Neural cell (in vitro differentiated cells): Measurements from ENCODE around the gene EXD3. TPM values are rescaled to one million over a fixed set of nuclear protein-coding genes. Genes with fewer than 3 reads are reported as not detected.

ENCODE experiments used
- H2AFZ ChIP-seq: fragments of 200-600, 300-800 bp; sonication (generic), shearing (Covaris generic); 2 replicates; pipeline ENCODE4 v1.6.0; 2014; ENCODE audit warnings: low read depth, mild to moderate bottlenecking, antibody characterized with exemption, low read length, moderate library complexity
- H3F3A ChIP-seq: fragments of 200-600 bp; shearing (Covaris generic); 2 replicates; pipeline ENCODE4 v1.6.1; 2016; ENCODE audit warnings: mild to moderate bottlenecking, moderate library complexity, mixed read lengths, antibody characterized with exemption, low read length; ENCODE audit not compliant: insufficient read depth, poor library complexity, severe bottlenecking
- H3K27ac ChIP-seq: fragments of 200-600, 300-800 bp; sonication (generic), shearing (Covaris generic); 2 replicates; pipeline ENCODE4 v1.5.1; 2014; ENCODE audit warnings: mild to moderate bottlenecking, low read length, moderate library complexity
- H3K27me3 ChIP-seq: fragments of 300-800, 200-600 bp; sonication (generic), shearing (Covaris generic); 2 replicates; pipeline ENCODE4 v1.6.0; 2014; ENCODE audit warnings: mild to moderate bottlenecking, low read depth, low read length, moderate library complexity; ENCODE audit not compliant: insufficient read depth
- H3K36me3 ChIP-seq: fragments of 300-800, 200-600 bp; sonication (generic), shearing (Covaris generic); 2 replicates; pipeline ENCODE4 v1.5.1; 2014; ENCODE audit warnings: mild to moderate bottlenecking, antibody characterized with exemption, low read length, moderate library complexity; ENCODE audit not compliant: insufficient read depth
- H3K4me2 ChIP-seq: fragments of 300-800, 200-600 bp; sonication (generic), shearing (Covaris generic); 2 replicates; pipeline ENCODE4 v1.6.0; 2014; ENCODE audit warnings: mild to moderate bottlenecking, low read length
- H3K4me3 ChIP-seq: fragments of 300-800, 200-600 bp; sonication (generic), shearing (Covaris generic); 2 replicates; pipeline ENCODE4 v1.5.1; 2014; ENCODE audit warnings: mild to moderate bottlenecking, low read length, moderate library complexity
- H3K79me2 ChIP-seq: fragments of 200-600 bp; shearing (Covaris generic); replicated peaks from 2 replicates; pipeline ENCODE4 v1.6.0; 2014; ENCODE audit warnings: mild to moderate bottlenecking, low read length, moderate library complexity; ENCODE audit not compliant: insufficient read depth
- H3K9ac ChIP-seq: fragments of 300-800, 200-600 bp; sonication (generic), shearing (Covaris generic); 2 replicates; pipeline ENCODE4 v1.6.1; 2016; ENCODE audit warnings: mild to moderate bottlenecking, low read length, mixed read lengths
- H3K9me2 ChIP-seq: fragments of 200-600 bp; shearing (Covaris generic); 2 replicates; pipeline ENCODE4 v1.6.1; 2016; ENCODE audit warnings: mild to moderate bottlenecking, low read length, mixed read lengths; ENCODE audit not compliant: insufficient read depth
- H3K9me3 ChIP-seq: fragments of 200-600, 300-800 bp; sonication (generic), shearing (Covaris generic); 2 replicates; pipeline ENCODE4 v1.6.1; 2016; ENCODE audit warnings: mild to moderate bottlenecking, mixed run types, low read length, moderate library complexity, mixed read lengths
- H4K20me1 ChIP-seq: fragments of 200-600 bp; shearing (Covaris generic); 2 replicates; pipeline ENCODE4 v1.6.1; 2016; ENCODE audit warnings: mild to moderate bottlenecking, mixed run types; ENCODE audit not compliant: insufficient read depth
- CTCF ChIP-seq: fragments of 450-650 bp; IDR thresholded peaks from 2 replicates; pipeline ENCODE4 v1.5.1; 2014; ENCODE audit warnings: antibody characterized with exemption, mild to moderate bottlenecking, moderate library complexity; ENCODE audit not compliant: poor library complexity, severe bottlenecking
- EP300 ChIP-seq: fragments of 450-650 bp; conservative IDR thresholded peaks from 2 replicates; pipeline ENCODE4 v1.6.1; 2014; ENCODE audit warnings: antibody characterized with exemption, mild to moderate bottlenecking, moderate library complexity; ENCODE audit not compliant: poor library complexity, severe bottlenecking
- EZH2 ChIP-seq: fragments of 200-600, 300-800 bp; shearing (Covaris generic), sonication (generic); IDR thresholded peaks from 2 replicates; pipeline ENCODE4 v1.6.1; 2014; ENCODE audit warnings: antibody characterized with exemption, low read length, borderline replicate concordance, mild to moderate bottlenecking; ENCODE audit not compliant: insufficient read depth, poor library complexity, severe bottlenecking
- MXI1 ChIP-seq: fragments of 450-650 bp; conservative IDR thresholded peaks from 2 replicates; pipeline ENCODE4 v1.6.1; 2014; ENCODE audit warnings: antibody characterized with exemption, mild to moderate bottlenecking; ENCODE audit not compliant: poor library complexity, severe bottlenecking
- POLR2AphosphoS5 ChIP-seq: IDR thresholded peaks from 2 replicates; pipeline ENCODE4 v1.6.1; 2012
- RAD21 ChIP-seq: fragments of 450-650 bp; conservative IDR thresholded peaks from 2 replicates; pipeline ENCODE4 v1.6.1; 2014; ENCODE audit warnings: antibody characterized with exemption, mild to moderate bottlenecking, moderate library complexity
- REST ChIP-seq: IDR thresholded peaks from 2 replicates; pipeline ENCODE4 v1.6.1; 2012; ENCODE audit warnings: borderline replicate concordance
- SMC3 ChIP-seq: fragments of 450-650 bp; conservative IDR thresholded peaks from 2 replicates; pipeline ENCODE4 v1.6.1; 2014; ENCODE audit warnings: antibody characterized with exemption, mild to moderate bottlenecking, moderate library complexity; ENCODE audit not compliant: poor library complexity
- TAF1 ChIP-seq: IDR thresholded peaks from 2 replicates; pipeline ENCODE4 v1.6.1; 2012; ENCODE audit warnings: low read depth
- polyA plus RNA-seq: library from polyadenylated mRNA; depleted of rRNA; stranded (reverse); fragments of >200 nt; gene quantifications from 2 replicates; pipeline ENCODE4 v1.2.3, GENCODE V29; 2014

EXD3 gene
- polyA plus RNA-seq, 1 donor from 2014 or later, result 32.9 TPM

GRCh38 chr9:137388589-137389427, 34.2 kb downstream of the EXD3 start:
- no peaks in the 10 kb centered on the region for H3K36me3 ChIP-seq

More at GRCh38 chr9:137388589-137389427, 34.2 kb downstream of the EXD3 start:
- Histone ChIP-seq H3K9me3 (no peaks in the 10 kb centered on the region), H3K27me3 (no peaks in the 10 kb centered on the region), H3K4me2 (no peak overlapping the region), H3K79me2 (no peaks in the 10 kb centered on the region), H4K20me1 (no peaks in the 10 kb centered on the region), H3K27ac (no peak overlapping the region), H3K4me3 (no peak overlapping the region), H3K9ac (no peak overlapping the region), H3F3A (no peaks in the 10 kb centered on the region), H2AFZ (no peak overlapping the region), H3K9me2 (no peaks in the 10 kb centered on the region)
- TF ChIP-seq MXI1 (no peak), SMC3 (no peak), REST (no peak), TAF1 (no peak), RAD21 (no peak), EZH2 (no peak), CTCF (no peak), POLR2AphosphoS5 (no peak), EP300 (no peak)
